Osteoblast (primary cell): ENCODE results near the gene DDX51. TPM values are rescaled to one million over a fixed set of nuclear protein-coding genes. Genes with fewer than 3 reads are reported as not detected.

Experiments used
- DNase-seq: peaks from one replicate; pipeline ENCODE4 v3.0.0; 2011; ENCODE audit warnings: low spot score, mixed read lengths; ENCODE audit not compliant: insufficient read length; ENCODE audit errors: missing footprints
- H2AFZ ChIP-seq: 2 replicates; pipeline ENCODE4 v1.6.0; 2011; ENCODE audit warnings: mild to moderate bottlenecking, low read length
- H3K27ac ChIP-seq: 2 replicates; pipeline ENCODE4 v1.5.1; 2011; ENCODE audit warnings: mild to moderate bottlenecking, low read depth, low read length, moderate library complexity
- H3K27me3 ChIP-seq: 2 replicates; pipeline ENCODE4 v1.6.0; 2012; ENCODE audit warnings: mild to moderate bottlenecking, control low read depth, inconsistent platforms, low read length, moderate library complexity; ENCODE audit not compliant: insufficient read depth
- H3K36me3 ChIP-seq: 2 replicates; pipeline ENCODE4 v1.5.1; 2011; ENCODE audit warnings: mild to moderate bottlenecking, low read length, control low read depth, moderate library complexity; ENCODE audit not compliant: insufficient read depth
- H3K4me1 ChIP-seq: 2 replicates; pipeline ENCODE4 v1.5.1; 2011; ENCODE audit warnings: mild to moderate bottlenecking, low read length, control low read depth, moderate library complexity; ENCODE audit not compliant: insufficient read depth
- H3K4me2 ChIP-seq: 2 replicates; pipeline ENCODE4 v1.6.0; 2011; ENCODE audit warnings: mild to moderate bottlenecking, low read length; ENCODE audit not compliant: insufficient read depth
- H3K4me3 ChIP-seq: fragments of 200-600 bp; sonication (generic); 3 replicates; pipeline ENCODE4 v1.5.1; 2012; ENCODE audit warnings: mild to moderate bottlenecking, low read length, inconsistent platforms; ENCODE audit not compliant: insufficient read depth
- H3K79me2 ChIP-seq: 2 replicates; pipeline ENCODE4 v1.6.0; 2012; ENCODE audit warnings: mild to moderate bottlenecking, low read length, control low read depth, inconsistent platforms; ENCODE audit not compliant: insufficient read depth
- H3K9me3 ChIP-seq: 2 replicates; pipeline ENCODE4 v1.5.1; 2011; ENCODE audit warnings: low read depth, low read length, control low read depth
- H4K20me1 ChIP-seq: 2 replicates; pipeline ENCODE4 v1.6.0; 2012; ENCODE audit warnings: mild to moderate bottlenecking, low read length, control low read depth; ENCODE audit not compliant: insufficient read depth
- CTCF ChIP-seq: IDR thresholded peaks from 2 replicates; pipeline ENCODE4 v1.5.1; 2011; ENCODE audit warnings: mild to moderate bottlenecking, low read depth, low read length, moderate library complexity; ENCODE audit errors: extremely low read depth
- total RNA-seq: library from RNA; depleted of rRNA; stranded (reverse); fragments of >200 nt; gene quantifications from 2 replicates; pipeline ENCODE4 v1.2.3, GENCODE V29; 2012

Gene DDX51
- total RNA-seq, 1 donor: 6.2 TPM

DNA sequence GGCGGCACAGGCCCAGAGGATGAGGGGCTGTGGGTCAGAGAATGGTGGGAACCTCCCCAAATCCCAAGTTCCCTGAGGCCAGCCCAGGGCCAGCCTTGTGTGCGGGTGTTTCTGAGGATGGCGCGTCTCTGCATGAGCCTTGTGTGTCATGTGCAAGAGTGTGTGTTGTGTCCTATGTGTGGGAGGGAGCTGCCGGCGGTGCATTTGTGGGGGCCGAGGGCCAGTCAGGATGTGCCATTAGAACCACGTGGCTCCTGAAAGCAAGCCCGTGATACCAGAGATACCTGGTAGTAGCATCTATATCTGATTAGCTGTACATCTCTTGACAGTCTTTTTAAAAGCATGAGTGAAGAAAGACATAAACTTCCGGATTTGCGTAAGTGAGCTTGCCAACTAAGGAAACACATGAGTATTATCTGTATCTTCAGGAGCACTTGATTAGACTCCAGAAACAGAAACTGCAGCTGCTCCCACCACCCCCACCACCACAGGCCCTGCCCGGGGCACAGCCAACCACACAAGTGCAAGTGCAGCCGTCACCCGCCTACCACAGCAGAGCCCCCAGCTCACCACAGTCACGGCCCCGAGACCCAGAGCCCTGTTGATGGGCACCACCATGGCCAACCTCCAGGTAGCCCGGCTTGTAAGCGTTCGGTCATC, 19.2 kb downstream of the DDX51 start:
- H3K4me3 ChIP-seq: no peak overlapping the region
- no peak for TF ChIP-seq CTCF
- H3K4me1 ChIP-seq: no peaks in the 10 kb centered on the region
- H3K27me3 ChIP-seq: no peaks in the 10 kb centered on the region
- H3K27ac ChIP-seq: no peak overlapping the region
- no peak overlapping the region for H3K4me2 ChIP-seq
- peak; percentile 25 for DNase-seq
- peaks cover 80% of the 10 kb centered on the region for H3K36me3 ChIP-seq
- no peaks in the 10 kb centered on the region for H3K9me3 ChIP-seq
- no peak overlapping the region for H2AFZ ChIP-seq
- H3K79me2 ChIP-seq: no peaks in the 10 kb centered on the region
- no peaks in the 10 kb centered on the region for H4K20me1 ChIP-seq

- H4K20me1 ChIP-seq: no peaks in the 10 kb centered on the region
- TF ChIP-seq CTCF: no peak
- H3K79me2 ChIP-seq: no peaks in the 10 kb centered on the region
- DNase-seq: peak; percentile 22
- H3K36me3 ChIP-seq: peaks cover 76% of the 10 kb centered on the region
- no peaks in the 10 kb centered on the region for H3K27me3 ChIP-seq
- no peak overlapping the region for H3K4me2 ChIP-seq
- no peak overlapping the region for H2AFZ ChIP-seq
- H3K27ac ChIP-seq: no peak overlapping the region
- no peak overlapping the region for H3K4me3 ChIP-seq
- H3K4me1 ChIP-seq: no peaks in the 10 kb centered on the region
- no peaks in the 10 kb centered on the region for H3K9me3 ChIP-seq
Observed at GRCh38 chr12:132123970-132124765, 20.0 kb downstream of the DDX51 start.

DNA sequence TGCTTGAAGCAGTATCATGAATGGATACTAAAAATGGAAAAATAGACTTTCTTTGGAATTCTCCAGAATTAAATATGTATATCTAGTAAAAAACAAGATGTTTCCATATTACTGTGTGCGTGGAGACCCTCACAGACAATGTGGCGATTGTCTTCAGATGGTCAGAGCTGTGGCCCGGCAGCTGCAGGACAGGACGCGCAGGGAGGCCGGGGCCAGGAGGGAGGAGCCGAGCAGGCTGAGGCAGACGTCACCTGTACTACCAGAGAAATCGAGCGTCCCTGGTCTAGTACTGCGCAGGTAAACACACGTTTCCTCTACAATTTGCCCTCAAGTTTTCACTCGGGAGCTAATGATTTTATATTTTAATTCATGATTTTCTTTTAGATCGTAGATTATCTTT, 22.8 kb downstream of the DDX51 start:
- no peak for DNase-seq
- H3K9me3 ChIP-seq: no peaks in the 10 kb centered on the region
- no peak overlapping the region for H3K4me2 ChIP-seq
- no peak overlapping the region for H3K27ac ChIP-seq
- no peak for TF ChIP-seq CTCF
- no peak overlapping the region for H2AFZ ChIP-seq
- no peaks in the 10 kb centered on the region for H3K79me2 ChIP-seq
- H3K4me3 ChIP-seq: no peak overlapping the region
- H4K20me1 ChIP-seq: no peaks in the 10 kb centered on the region
- H3K27me3 ChIP-seq: no peaks in the 10 kb centered on the region
- no peaks in the 10 kb centered on the region for H3K4me1 ChIP-seq
- peaks cover 63% of the 10 kb centered on the region for H3K36me3 ChIP-seq

- Histone ChIP-seq H3K4me3 (no peak overlapping the region), H3K36me3 (peaks cover 66% of the 10 kb centered on the region), H4K20me1 (no peaks in the 10 kb centered on the region), H3K9me3 (no peaks in the 10 kb centered on the region), H3K4me1 (no peaks in the 10 kb centered on the region), H3K4me2 (no peak overlapping the region), H3K27me3 (no peaks in the 10 kb centered on the region), H2AFZ (no peak overlapping the region), H3K27ac (no peak overlapping the region), H3K79me2 (no peaks in the 10 kb centered on the region)
- no peak for TF ChIP-seq CTCF
- no peak for DNase-seq
Observed at GRCh38 chr12:132118876-132119275, 25.2 kb downstream of the DDX51 start.
